CD4-positive, alpha-beta T cell treated with Interleukin-17A for 4 hours (primary cell): ENCODE data around the gene GRM5.
A peak's percentile ranks its signal among the peaks of the same experiment; 100 is the strongest.

Experiments
- DNase-seq: peaks from one replicate; pipeline ENCODE4 v3.0.0-alpha.2; 2020; ENCODE audit warnings: mixed read lengths

Gene GRM5

DNA sequence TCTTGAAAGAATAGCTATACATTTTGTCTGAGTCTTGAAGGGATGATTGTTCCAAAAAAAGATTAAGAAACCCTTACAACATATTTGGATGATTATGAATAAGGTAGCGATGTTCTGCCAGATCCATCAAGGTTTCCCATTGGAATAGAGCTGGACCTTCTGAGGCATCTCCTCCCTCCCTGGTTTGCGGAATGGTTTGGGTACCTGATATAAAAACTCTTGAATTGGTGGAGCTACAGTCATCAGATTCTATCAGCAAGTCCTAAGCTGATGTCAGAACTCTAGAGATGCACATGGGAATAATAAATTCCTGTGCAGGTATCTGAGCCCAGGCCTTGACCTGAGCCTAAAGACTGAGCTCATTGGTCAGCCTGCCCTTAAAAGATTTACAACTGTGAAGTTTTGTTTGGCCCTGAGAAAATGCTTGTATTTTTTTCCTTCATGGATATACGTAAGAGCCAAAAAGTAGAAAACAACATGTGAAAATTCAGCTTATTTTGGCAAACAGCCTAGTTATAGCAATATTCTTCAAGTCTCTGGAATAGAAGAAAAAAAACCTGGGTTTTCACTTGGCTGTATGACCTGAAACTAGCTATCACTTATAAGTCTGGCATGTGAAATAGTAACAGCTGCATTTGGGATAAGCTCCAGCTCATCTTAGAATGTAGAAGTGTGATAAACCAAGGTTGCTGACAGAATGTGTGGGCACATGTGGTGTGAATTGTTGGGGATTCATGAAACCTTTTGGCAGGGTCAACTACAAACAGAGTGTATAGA, 462.5 kb downstream of the GRM5 start:
- DNase-seq: no peak

GRCh38 chr11:88597387-88597786, 468.4 kb downstream of the GRM5 start:
- no peak for DNase-seq

GRCh38 chr11:88596786-88597185, 469.0 kb downstream of the GRM5 start:
- DNase-seq: no peak

- DNase-seq: no peak
Observed at GRCh38 chr11:88594274-88594950, 471.4 kb downstream of the GRM5 start.

DNA sequence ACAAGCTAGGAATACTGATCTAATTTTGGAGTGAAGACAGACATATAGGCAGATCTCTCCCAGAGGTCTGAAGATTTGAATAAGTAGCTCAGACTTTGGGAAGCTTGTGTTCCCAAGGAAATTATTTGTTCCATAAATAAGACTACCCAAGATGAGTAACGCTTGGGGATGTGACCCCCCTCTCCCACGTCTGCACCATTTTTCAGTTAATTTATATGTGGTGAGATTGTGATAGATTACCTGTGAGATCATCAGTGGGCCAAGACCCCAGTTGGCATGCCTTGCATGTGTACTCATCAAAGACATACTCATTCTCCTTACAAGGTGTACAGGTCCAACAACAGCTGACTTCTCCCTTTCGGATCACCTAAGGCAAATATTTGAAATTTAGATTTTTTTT, 475.4 kb downstream of the GRM5 start:
- no peak for DNase-seq

DNA sequence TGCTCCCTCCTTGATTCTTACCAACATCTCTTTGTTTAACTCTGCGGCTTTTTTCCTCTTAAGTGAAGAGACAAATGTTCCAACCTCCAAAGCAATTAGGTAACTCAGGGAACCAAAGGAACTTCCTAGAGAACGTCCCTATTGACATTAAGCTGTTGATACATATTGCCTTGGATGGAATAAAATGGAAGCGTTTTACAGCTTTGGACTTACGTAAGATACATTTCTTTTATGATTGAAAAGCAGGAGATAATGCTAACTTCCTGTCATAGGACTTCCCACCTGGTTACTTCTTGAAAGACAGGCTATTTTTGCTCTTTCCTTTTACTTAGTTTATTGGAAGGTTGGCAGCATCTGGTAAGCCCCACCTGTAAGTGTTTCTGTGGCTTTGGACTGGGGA, 482.5 kb downstream of the GRM5 start:
- DNase-seq: no peak

DNA sequence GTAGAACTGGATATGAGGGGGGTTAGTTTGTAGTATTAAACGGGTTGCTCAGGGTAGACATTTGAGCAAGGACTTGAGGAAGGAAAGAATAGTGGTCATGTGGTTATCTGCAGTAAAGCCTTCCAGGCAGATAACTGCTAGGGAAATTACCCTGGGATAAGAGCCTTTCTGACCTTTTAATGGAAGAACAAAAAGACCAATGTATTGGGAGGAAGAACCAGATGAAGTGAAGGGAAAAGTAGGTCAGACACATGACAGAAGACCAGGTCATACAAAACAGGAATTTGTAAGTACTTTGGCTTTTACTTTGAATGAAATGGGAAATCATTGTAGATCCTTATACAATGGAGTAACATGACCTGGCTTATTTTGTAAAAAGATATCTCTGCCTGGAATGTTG, 486.3 kb downstream of the GRM5 start:
- DNase-seq: no peak

GRCh38 chr11:88576741-88577140, 489.0 kb downstream of the GRM5 start:
- no peak for DNase-seq

DNA sequence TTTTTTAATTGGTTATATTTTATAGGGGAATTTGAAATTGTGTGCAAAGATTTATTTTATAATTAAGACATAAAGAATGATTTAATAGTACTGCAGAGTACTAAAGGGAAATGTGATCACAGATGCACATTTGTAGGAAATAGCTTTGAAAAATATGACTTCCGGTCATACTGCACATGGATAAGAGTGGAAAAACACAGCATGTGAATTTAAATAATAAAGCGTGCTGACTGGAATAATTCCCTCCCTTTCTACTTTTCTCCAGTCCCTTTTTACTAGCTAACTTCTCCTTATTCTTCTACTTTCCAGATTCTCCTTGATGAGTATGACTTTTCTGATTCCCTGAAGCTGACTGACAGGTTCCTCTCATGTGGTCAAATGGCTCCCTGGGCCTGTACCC, 489.9 kb downstream of the GRM5 start:
- no peak for DNase-seq

- no peak for DNase-seq
Observed at GRCh38 chr11:88569342-88569741, 496.4 kb downstream of the GRM5 start.

DNA sequence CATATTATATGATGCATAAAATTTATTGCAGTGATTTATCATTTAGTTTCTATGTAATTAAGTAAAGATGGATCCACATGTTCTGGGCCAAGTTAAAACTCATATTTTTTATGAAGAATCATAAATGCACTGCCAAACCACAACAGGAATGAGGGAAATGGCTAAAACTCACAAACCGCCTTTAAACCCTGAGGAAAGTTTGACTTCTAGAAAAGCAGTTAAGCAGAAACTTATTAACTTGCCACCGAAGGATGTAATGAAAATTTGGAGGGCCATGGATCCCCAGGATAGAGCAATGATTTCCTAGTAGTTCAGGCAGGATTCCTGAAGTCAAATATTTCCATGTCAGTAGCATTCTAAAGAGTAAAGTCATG, 510.0 kb downstream of the GRM5 start:
- DNase-seq: no peak

- DNase-seq: no peak
Observed at GRCh38 chr11:88555018-88555828, 510.6 kb downstream of the GRM5 start.

- DNase-seq: no peak
Observed at GRCh38 chr11:88553204-88553603, 512.6 kb downstream of the GRM5 start.

DNA sequence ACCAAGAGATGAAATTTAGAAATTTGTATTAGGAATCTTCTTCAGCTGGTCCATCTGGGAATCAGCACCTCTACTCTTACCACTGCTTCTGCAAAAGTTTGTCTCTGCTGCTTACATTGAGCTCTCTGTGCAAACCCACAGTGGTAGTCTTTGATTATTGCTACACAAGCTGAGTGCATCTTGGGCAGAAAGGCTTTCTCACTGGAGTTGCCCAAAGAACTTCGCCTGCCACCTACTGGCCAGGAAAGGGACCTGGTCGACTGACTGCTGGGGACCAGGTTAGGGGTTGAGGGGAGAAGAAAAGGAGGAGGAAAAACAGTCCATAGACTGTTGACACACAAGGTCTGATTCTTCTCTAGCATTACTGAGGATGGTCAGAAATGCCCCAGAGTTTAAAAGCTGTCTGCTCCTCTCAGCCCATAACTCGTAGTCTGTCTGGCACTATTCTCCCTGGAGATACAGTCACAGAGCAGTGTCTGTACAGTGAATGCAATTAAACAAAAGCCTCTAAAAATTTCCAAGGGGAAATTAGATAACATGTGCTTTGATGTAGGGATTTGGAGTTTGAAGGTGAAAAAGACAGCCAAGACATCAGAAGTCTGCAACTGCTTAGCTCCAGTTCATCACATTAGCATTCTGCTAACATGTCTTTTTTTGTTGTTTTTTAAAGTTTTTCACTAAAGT, 513.3 kb downstream of the GRM5 start:
- DNase-seq: peak; percentile 36

DNA sequence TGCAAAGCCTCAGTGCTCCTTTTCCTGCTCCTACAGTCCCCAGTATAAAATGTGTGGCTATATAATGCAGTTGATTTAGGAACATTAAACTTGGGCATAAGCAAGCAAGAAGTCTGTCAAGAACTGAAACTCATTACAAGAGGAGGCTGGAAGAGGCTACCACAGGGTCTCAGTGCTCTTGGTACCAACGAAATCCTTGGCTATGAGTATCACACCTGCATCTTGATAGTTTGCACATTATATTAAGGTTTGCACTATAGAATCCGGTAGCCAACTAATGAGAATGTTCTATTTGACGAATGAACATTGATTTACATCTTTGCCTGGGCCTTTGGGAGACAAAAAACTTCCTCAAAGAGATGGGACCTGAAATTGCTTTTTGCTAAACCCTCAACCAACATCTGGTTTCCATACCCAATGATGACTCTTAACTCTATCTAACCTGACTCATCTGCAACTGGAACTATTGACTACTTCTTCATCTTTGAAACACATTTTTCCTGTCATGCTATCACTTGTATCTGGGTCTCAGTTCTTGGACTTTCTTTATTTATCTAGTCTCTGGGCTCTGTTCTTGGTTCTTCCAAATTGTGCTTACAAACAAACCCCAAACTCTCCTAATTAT, 521.0 kb downstream of the GRM5 start:
- DNase-seq: no peak

GRCh38 chr11:88543902-88544655, 521.7 kb downstream of the GRM5 start:
- peak; percentile 80 for DNase-seq

DNA sequence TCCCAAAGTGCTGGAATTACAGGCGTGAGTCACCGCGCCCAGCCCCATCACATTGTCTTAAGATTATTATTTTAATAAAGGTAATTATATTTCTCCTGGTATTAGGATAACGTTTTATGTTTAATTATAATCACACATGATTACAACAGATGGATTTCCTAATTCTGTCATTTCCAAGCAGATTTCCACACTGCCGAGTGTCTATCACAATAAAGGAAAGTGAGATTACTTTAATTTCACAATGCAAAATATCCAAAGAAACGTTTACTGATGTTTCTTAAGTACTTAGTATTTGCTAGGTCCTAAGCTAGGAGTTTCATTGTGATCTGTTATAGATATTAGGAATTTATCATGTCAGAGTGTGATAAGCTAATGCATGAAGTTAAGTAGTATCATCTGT, 524.8 kb downstream of the GRM5 start:
- no peak for DNase-seq

DNA sequence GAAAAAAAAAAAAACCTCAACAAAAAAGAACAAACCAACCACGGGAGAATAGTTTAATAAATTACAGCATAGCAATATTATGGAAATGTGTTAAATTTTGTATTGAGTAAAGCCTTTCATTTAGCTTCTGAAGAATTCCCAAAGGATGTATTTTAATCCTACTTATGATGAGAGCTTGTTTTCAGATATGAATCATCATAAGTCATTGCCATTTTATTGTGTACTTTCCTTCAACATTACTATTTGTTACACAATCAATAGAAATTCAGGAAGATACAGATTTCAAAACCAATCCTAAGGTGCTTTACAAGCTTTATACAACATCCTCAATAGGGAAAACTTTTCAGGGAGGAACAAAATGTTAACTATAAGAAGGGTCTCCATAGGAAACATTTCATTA, 527.7 kb downstream of the GRM5 start:
- DNase-seq: no peak

DNA sequence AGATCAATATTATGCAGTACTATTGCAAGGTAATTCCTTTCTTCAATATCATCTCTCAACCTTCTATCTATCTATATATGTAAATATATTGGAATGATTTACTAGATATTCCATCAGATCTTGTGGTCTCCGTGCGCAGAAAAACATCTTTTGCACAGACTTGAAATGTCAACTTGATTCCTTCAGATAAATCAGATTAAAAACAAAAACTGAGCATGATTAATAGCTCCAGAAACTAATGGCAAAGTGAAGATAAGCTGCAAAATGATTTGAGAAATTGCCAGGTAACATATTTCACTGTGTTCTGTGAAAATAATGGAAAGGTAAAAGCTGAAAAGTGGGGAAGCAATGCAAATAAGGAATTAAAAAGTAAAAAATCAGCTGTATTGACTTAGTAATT, 528.2 kb downstream of the GRM5 start:
- no peak for DNase-seq

GRCh38 chr11:88536616-88537265, 529.0 kb downstream of the GRM5 start:
- no peak for DNase-seq

DNA sequence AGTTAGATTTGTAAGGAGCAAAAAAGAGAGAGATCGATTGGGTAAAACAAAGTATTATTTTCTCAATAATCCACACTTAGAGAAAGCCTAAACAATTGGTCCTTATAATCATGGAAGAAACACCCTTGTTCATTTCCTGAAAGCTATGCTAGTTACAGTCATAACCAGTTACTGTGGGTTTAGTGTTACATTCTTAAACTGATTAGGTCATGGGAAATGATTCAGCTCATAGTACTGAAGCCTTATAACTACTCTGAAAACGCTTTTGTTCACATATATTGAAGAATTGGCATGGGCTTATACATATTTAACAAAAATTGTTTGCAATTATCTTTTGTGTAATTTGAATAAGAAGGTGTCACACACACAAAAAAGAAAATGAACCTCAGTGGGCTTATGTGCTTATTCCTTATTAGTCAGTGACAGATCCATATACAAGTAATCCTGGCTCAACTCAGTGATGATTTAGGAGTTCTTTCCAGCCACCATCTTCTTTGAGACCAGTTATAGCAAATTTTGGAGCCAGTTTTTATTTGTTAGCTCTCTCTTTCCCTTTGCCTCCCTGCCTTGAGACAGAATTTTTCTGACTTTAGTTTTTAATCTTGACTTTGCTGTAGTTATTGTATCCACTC, 529.8 kb downstream of the GRM5 start:
- no peak for DNase-seq
